Activated CD4-positive, CD25-positive, alpha-beta regulatory T cell (primary cell): ENCODE data around the gene CCDC191.

Source experiments
- DNase-seq, 4 experiments: peaks; one replicate each; lab custom pipeline; 2025; lab: John Stamatoyannopoulos, UW

The CCDC191 gene

DNA sequence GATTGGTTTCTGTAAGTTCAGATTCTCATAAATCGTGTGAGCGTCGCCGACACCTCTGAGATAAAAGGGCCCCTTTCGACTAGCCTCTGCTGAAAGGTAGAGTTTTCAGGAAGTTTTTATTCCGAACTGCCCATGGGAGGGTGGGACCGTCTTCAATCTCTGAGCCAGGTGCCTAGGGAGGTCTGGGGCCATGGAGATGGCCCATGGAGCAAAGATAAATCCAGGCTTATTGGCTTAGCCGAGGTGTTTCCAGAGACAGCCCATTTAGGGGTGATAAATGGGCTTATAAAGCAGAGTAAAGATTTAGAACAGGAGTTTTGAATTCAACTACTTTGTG lies 653 bp upstream of the CCDC191 start:
- DNase-seq = no peak

DNA sequence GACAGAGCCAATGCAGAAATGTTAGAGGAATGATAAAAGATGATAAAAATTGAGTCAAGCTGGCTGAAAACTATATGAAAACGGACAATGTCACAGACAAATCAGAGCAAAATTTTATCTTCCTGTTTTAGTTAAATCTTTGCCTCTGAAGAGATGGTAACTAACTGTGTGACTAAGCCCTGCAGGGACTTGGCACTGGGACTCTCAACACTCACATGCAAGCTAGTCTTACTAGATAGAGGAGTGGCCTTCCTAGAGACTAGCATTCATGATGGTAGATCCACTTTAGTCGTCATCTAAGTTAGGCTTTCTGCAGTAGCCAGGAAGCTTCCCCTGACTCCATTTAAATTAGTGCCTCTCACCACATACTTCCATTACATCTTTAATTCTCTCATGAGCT lies 4.1 kb downstream of the CCDC191 start:
- DNase-seq = no peak

DNA sequence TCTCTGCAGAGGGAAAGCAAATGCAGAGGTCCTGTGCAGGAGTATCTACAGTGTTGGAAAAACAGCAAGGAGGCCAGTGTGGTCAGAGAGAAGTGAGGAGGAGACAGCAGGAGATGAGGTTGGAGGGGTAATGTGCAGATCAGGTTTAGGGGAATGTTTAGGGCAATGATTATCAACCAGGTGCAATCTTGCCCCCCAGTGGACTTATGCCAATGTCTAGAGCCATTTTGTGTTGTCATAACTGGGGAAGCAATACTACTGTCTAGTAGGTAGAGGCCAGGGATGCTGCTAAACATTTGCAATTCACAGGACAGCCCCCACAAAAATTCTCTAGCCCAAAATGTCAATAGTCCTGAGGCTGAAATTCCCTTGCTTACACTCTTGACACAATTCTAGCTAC lies 13.1 kb downstream of the CCDC191 start:
- DNase-seq = no peak

GRCh38 chr3:114035896-114036295 lies 20.4 kb downstream of the CCDC191 start:
- no peak for DNase-seq

GRCh38 chr3:114034787-114035545 lies 21.4 kb downstream of the CCDC191 start:
- DNase-seq = no peak

DNA sequence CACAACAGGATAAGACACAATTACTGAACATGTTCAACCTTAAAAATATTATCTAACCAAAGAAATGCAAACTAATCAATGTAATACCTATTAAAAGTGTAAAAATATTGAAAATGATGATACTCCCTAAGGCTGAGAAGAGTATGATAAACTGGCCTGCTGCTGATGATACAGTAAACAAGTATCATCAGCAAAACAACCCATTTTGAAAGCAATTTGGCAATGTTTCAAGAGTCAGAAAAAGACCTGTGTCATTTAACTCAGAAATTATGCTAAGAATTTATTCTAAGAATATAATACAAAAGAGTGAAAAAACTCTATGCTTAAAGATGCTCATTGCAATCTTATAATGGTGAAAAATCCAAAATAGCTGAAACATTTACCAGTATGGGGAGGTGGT lies 22.1 kb downstream of the CCDC191 start:
- DNase-seq = no peak

GRCh38 chr3:114033721-114034120 lies 22.6 kb downstream of the CCDC191 start:
- DNase-seq = no peak

DNA sequence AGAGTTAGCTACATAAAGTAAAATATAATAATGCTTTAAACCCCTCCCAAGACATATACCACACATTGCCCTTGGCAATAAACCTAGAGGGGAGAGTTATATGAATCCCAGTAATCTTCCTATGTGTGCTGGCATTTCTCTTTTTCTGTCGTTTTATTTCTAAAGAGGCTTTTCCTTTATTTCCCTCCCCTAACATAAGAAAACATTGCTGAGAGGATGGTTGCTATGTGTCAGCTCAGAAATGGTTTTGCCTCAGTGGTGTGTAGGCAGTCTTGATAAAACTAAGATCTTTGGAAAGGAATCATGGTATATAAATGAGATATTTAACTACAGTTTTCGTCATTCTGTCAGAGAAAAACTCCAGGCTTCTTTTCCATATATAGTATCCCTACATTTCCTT lies 30.0 kb downstream of the CCDC191 start:
- no peak for DNase-seq

GRCh38 chr3:114025451-114025850 lies 30.9 kb downstream of the CCDC191 start:
- DNase-seq = no peak

GRCh38 chr3:114022145-114022802 lies 34.1 kb downstream of the CCDC191 start:
- DNase-seq = no peak

DNA sequence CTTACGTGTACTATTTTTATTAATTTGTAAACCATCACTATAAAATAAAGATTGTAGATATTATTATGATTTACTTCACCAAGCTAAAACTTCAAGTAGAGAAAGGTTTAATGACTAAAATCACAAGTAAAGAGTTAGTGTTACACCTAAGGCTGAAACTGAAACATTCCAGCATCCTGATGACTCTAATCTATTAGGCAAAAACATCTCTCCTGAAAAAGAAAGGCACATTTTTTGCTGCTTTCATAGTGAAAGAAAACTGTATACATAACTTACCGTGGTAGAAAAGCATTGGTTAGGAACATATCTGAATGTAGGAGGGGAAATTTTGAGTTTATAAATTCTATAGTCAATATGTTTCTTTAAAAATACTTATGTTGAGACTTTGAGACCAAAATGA lies 35.4 kb downstream of the CCDC191 start:
- DNase-seq = no peak

DNA sequence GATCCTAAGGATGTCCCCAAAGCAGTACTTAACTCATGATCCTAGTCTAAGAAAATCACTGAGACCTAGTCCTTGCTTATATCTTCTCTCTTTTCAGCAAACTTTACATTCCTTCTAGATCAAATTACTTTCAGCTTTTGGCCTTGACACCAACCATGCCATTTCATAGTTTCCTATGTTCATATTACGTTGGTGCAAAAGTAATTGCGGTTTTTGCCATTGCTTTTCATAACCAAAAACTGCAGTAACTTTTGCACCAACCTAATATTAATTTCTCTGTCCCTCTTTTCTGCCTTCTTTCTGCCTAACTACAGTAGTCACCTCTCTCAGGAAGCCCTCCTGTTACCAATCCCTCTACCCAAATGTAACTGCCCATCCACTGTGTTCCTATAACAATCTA lies 36.8 kb downstream of the CCDC191 start:
- no peak for DNase-seq

GRCh38 chr3:114014211-114014610 lies 42.1 kb downstream of the CCDC191 start:
- DNase-seq = no peak

GRCh38 chr3:114011059-114011797 lies 45.1 kb downstream of the CCDC191 start:
- no peak for DNase-seq

- no peak for DNase-seq
Measured at GRCh38 chr3:114005481-114005880, 50.8 kb downstream of the CCDC191 start.

DNA sequence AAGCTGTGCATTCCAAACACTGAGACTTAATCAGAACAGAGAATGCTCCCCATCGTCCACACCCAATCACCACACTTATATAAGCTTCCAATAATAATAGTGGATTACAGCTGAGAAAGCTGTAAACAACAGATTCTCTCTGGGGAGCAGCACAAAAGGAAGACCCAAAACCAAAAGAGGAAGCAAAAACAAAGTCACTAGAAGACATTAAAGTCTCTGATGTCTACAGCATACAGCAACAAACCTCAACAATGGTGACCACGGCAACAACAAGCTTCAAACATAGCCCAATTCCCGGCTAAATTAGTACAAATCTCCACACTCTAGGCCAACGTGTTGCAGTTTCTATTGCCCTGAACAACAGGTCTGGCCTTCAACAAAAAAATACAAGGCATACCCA lies 70.8 kb downstream of the CCDC191 start:
- DNase-seq = no peak

- no peak for DNase-seq
Measured at GRCh38 chr3:113983544-113983943, 72.8 kb downstream of the CCDC191 start.

DNA sequence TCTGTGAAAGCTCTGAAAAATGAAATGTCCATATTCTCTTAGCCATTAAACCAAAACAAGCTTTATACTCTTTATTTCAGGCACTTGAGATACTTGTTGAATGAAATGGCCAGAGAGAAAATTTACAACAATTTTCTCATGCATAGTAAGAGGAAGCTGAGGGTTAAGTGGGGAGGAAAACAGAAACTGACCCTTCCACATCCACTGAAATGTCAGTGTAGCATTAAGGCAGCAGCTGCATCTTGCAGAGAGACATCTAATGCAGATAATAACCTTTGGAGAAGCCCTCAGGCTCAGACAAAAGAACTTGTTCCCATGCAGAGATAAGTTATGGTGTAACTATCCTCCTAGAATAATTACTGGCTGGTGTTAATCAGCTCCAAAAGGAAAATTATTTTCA lies 74.5 kb downstream of the CCDC191 start:
- no peak for DNase-seq

DNA sequence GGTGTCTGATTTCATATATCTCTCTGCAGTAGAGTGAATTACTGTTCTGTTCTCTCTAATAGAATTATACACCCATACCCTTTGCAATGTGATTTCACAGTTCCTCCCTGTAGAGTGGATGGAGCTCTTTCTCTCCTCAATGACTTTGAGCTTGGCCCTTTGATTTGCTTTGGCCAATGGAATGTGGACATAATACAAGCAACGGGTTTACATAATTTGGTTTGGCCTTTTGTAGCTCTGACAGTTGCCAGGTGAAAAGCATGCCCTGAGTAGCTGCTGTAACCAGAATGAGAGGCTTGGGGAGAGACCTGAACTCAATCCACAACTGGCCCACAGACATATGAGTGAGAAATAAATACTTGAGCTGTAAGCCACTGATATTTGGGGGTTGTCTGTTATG lies 76.4 kb downstream of the CCDC191 start:
- no peak for DNase-seq

- no peak for DNase-seq
Measured at GRCh38 chr3:113977822-113978221, 78.5 kb downstream of the CCDC191 start.

GRCh38 chr3:113968986-113969385 lies 87.3 kb downstream of the CCDC191 start:
- no peak for DNase-seq

- no peak for DNase-seq
Measured at GRCh38 chr3:113966172-113966571, 90.2 kb downstream of the CCDC191 start.

DNA sequence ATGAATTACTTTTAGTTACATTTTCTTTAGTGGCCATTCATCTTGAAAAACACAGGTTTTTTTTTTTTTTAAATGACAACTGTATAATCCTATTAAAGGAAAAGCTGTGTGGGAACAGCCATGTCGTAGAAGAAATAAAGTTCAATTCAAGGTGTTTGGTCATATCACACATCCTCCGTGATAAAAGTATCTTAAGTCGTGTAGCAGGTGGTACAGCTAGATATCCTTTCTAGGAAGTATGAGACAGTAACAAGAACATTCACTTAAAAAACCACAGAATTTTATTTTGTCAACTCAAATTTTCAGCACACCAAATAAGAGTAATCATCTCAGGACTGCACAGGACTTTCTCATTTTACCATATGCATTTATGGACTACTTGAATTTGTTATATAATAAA lies 92.4 kb downstream of the CCDC191 start:
- no peak for DNase-seq
